ENCODE measurements around the gene FLT1.

Gene FLT1

GRCh38 chr13:28485097-28485496, 9.8 kb downstream of the FLT1 start:
- no peak for DNase-seq

GRCh38 chr13:28483313-28483931, 11.5 kb downstream of the FLT1 start:
- DNase-seq = no peak

- DNase-seq = no peak
These were observed 15.9 kb downstream of the FLT1 start for GRCh38 chr13:28479005-28479404.

- no peak for DNase-seq
These were observed 16.8 kb downstream of the FLT1 start for GRCh38 chr13:28478127-28478526.

GRCh38 chr13:28477709-28477973, 17.3 kb downstream of the FLT1 start:
- no peak for DNase-seq

- no peak for DNase-seq
These were observed 17.8 kb downstream of the FLT1 start for GRCh38 chr13:28476919-28477708.

- peak; percentile 8 for DNase-seq
These were observed 18.8 kb downstream of the FLT1 start for GRCh38 chr13:28475916-28476725.

- DNase-seq = no peak
These were observed 20.3 kb downstream of the FLT1 start for GRCh38 chr13:28474491-28475134.

GRCh38 chr13:28473044-28473443, 21.9 kb downstream of the FLT1 start:
- no peak for DNase-seq

- DNase-seq = no peak
These were observed 23.5 kb downstream of the FLT1 start for GRCh38 chr13:28471421-28471820.

GRCh38 chr13:28470296-28470695, 24.6 kb downstream of the FLT1 start:
- DNase-seq = no peak

GRCh38 chr13:28469316-28469715, 25.6 kb downstream of the FLT1 start:
- no peak for DNase-seq

GRCh38 chr13:28468023-28468915, 26.7 kb downstream of the FLT1 start:
- DNase-seq = peak; percentile 34

GRCh38 chr13:28467034-28467433, 27.9 kb downstream of the FLT1 start:
- DNase-seq = no peak

GRCh38 chr13:28466151-28466550, 28.8 kb downstream of the FLT1 start:
- DNase-seq = no peak

- no peak for DNase-seq
These were observed 30.0 kb downstream of the FLT1 start for GRCh38 chr13:28464861-28465460.

- DNase-seq = no peak
These were observed 31.4 kb downstream of the FLT1 start for GRCh38 chr13:28463481-28463880.

GRCh38 chr13:28459911-28460310, 35.0 kb downstream of the FLT1 start:
- no peak for DNase-seq

GRCh38 chr13:28458608-28459007, 36.3 kb downstream of the FLT1 start:
- no peak for DNase-seq

- no peak for DNase-seq
These were observed 36.9 kb downstream of the FLT1 start for GRCh38 chr13:28458051-28458450.

GRCh38 chr13:28457521-28457920, 37.4 kb downstream of the FLT1 start:
- no peak for DNase-seq

GRCh38 chr13:28455580-28456194, 39.2 kb downstream of the FLT1 start:
- DNase-seq = no peak
